Measurements from ENCODE around the gene EEF1AKMT4.

The EEF1AKMT4 gene

GRCh38 chr3:184272269-184272668 lies 22.8 kb downstream of the EEF1AKMT4 start:
- ATAC-seq (ENCODE audit: insufficient read depth, low read depth) (no peak), DNase-seq (no peak)
- Histone ChIP-seq H3K79me2 (ENCODE audit: insufficient read depth, low read length) (no peaks in the 10 kb centered on the region), H3K27me3 (ENCODE audit: insufficient read depth, low read length, poor library complexity) (no peaks in the 10 kb centered on the region), H3K4me1 (ENCODE audit: insufficient read depth, low read length) (no peaks in the 10 kb centered on the region), H2AFZ (ENCODE audit: low read depth, low read length) (no peak overlapping the region), H3K36me3 (ENCODE audit: insufficient read depth, low read length) (no peaks in the 10 kb centered on the region), H3K4me3 (ENCODE audit: low read depth in 1 of 2, low read length in 2 of 2) (no peak overlapping the region), H3K9ac (ENCODE audit: low read depth, low read length) (no peak overlapping the region), H4K20me1 (ENCODE audit: insufficient read depth, low read length) (no peaks in the 10 kb centered on the region), H3K4me2 (ENCODE audit: insufficient read depth, low read length) (no peak overlapping the region), H3K27ac (ENCODE audit: low read length) (no peak overlapping the region), H3K9me3 (ENCODE audit: insufficient read depth, low read length, severe bottlenecking) (no peaks in the 10 kb centered on the region)
- TF ChIP-seq EZH2 (IDR thresholded peaks at IDR 0.05; ENCODE audit: borderline replicate concordance, low read depth, low read length, severe bottlenecking) = no peak
- TF ChIP-seq, protein P1, sequence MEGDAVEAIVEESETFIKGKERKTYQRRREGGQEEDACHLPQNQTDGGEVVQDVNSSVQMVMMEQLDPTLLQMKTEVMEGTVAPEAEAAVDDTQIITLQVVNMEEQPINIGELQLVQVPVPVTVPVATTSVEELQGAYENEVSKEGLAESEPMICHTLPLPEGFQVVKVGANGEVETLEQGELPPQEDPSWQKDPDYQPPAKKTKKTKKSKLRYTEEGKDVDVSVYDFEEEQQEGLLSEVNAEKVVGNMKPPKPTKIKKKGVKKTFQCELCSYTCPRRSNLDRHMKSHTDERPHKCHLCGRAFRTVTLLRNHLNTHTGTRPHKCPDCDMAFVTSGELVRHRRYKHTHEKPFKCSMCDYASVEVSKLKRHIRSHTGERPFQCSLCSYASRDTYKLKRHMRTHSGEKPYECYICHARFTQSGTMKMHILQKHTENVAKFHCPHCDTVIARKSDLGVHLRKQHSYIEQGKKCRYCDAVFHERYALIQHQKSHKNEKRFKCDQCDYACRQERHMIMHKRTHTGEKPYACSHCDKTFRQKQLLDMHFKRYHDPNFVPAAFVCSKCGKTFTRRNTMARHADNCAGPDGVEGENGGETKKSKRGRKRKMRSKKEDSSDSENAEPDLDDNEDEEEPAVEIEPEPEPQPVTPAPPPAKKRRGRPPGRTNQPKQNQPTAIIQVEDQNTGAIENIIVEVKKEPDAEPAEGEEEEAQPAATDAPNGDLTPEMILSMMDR (IDR thresholded peaks at IDR 0.05; ENCODE audit: borderline replicate concordance, extremely low read depth, low read length, poor library complexity, severe bottlenecking) = no peak

- Histone ChIP-seq H3K36me3 (ENCODE audit: insufficient read depth, low read length) (no peaks in the 10 kb centered on the region), H3K4me1 (ENCODE audit: insufficient read depth, low read length) (no peaks in the 10 kb centered on the region), H3K4me2 (ENCODE audit: insufficient read depth, low read length) (no peak overlapping the region), H3K9ac (ENCODE audit: low read depth, low read length) (no peak overlapping the region), H3K27ac (ENCODE audit: low read length) (no peak overlapping the region), H3K27me3 (ENCODE audit: insufficient read depth, low read length, poor library complexity) (no peaks in the 10 kb centered on the region), H3K4me3 (ENCODE audit: low read depth in 1 of 2, low read length in 2 of 2) (no peak overlapping the region), H3K79me2 (ENCODE audit: insufficient read depth, low read length) (no peaks in the 10 kb centered on the region), H3K9me3 (ENCODE audit: insufficient read depth, low read length, severe bottlenecking) (no peaks in the 10 kb centered on the region), H4K20me1 (ENCODE audit: insufficient read depth, low read length) (no peaks in the 10 kb centered on the region), H2AFZ (ENCODE audit: low read depth, low read length) (no peak overlapping the region)
- ATAC-seq (ENCODE audit: insufficient read depth, low read depth) = no peak
- DNase-seq = no peak
- TF ChIP-seq, protein P1 (IDR thresholded peaks at IDR 0.05; ENCODE audit: borderline replicate concordance, extremely low read depth, low read length, poor library complexity, severe bottlenecking) = no peak
- no peak for TF ChIP-seq EZH2 (IDR thresholded peaks at IDR 0.05; ENCODE audit: borderline replicate concordance, low read depth, low read length, severe bottlenecking)
These were observed 25.9 kb downstream of the EEF1AKMT4 start for GRCh38 chr3:184275381-184275701.

- H3K9me3 ChIP-seq (ENCODE audit: insufficient read depth, low read length, severe bottlenecking) = no peaks in the 10 kb centered on the region
- H3K27me3 ChIP-seq (ENCODE audit: insufficient read depth, low read length, poor library complexity) = no peaks in the 10 kb centered on the region
- no peak within 1 kb of the TSS for H2AFZ ChIP-seq (ENCODE audit: low read depth, low read length)
- no peaks in the 10 kb centered on the region for H3K36me3 ChIP-seq (ENCODE audit: insufficient read depth, low read length)
- H3K79me2 ChIP-seq (ENCODE audit: insufficient read depth, low read length) = no peaks in the 10 kb centered on the region
- TF ChIP-seq EZH2 (IDR thresholded peaks at IDR 0.05; ENCODE audit: borderline replicate concordance, low read depth, low read length, severe bottlenecking) = no peak
- TF ChIP-seq, protein P1 (IDR thresholded peaks at IDR 0.05; ENCODE audit: borderline replicate concordance, extremely low read depth, low read length, poor library complexity, severe bottlenecking) = no peak
- no peaks in the 10 kb centered on the region for H4K20me1 ChIP-seq (ENCODE audit: insufficient read depth, low read length)
- no peaks in the 10 kb centered on the region for H3K4me1 ChIP-seq (ENCODE audit: insufficient read depth, low read length)
- no peak within 1 kb of the TSS for H3K9ac ChIP-seq (ENCODE audit: low read depth, low read length)
- no peak within 1 kb of the TSS for H3K4me2 ChIP-seq (ENCODE audit: insufficient read depth, low read length)
- H3K4me3 ChIP-seq (ENCODE audit: low read depth in 1 of 2, low read length in 2 of 2) = no peak within 1 kb of the TSS
- ATAC-seq (ENCODE audit: insufficient read depth, low read depth) = no peak
- DNase-seq = no peak
- H3K27ac ChIP-seq (ENCODE audit: low read length) = no peak within 1 kb of the TSS
These were observed 26.8 kb downstream of the EEF1AKMT4 start, which contains the start of gene ECE2 for GRCh38 chr3:184275961-184276910. Gene ECE2 (plus strand): TSS chr3:184276022. CDS start chr3:184276154, 132 bp downstream.
